BLaER1 treated with 17β-estradiol and CSF1 and Interleukin-3, amounts not matched to agents 10 nM and 100 nM (cell line): ENCODE measurements around the gene ARMC2.

Source experiments
- H3K27ac ChIP-seq, 11 experiments: shearing (Covaris generic); formaldehyde crosslinking; 2 replicates each; pipeline ENCODE4 v1.8.1; 2022
- H3K27me3 ChIP-seq, 11 experiments: shearing (Covaris generic); formaldehyde crosslinking; 2 replicates each; pipeline ENCODE4 v1.8.1; 2022
- H3K36me3 ChIP-seq, 11 experiments: shearing (Covaris generic); formaldehyde crosslinking; 2 replicates each; pipeline ENCODE4 v1.8.1; 2022
- H3K4me1 ChIP-seq, 10 experiments: shearing (Covaris generic); formaldehyde crosslinking; 2 replicates each; pipeline ENCODE4 v1.8.1; 2022
- H3K4me2 ChIP-seq, 11 experiments: shearing (Covaris generic); formaldehyde crosslinking; 2 replicates each; pipeline ENCODE4 v1.8.1; 2022
- H3K4me3 ChIP-seq, 10 experiments: shearing (Covaris generic); formaldehyde crosslinking; 2 replicates each; pipeline ENCODE4 v1.8.1; 2022
- H3K9ac ChIP-seq, 11 experiments: shearing (Covaris generic); formaldehyde crosslinking; 2 replicates each; pipeline ENCODE4 v1.8.1; 2022
- H3K9me3 ChIP-seq, 11 experiments: shearing (Covaris generic); formaldehyde crosslinking; replicated peaks in 1 of 11; 2 replicates each; pipeline ENCODE4 v1.8.1; 2022
- H4K20me1 ChIP-seq, 11 experiments: shearing (Covaris generic); formaldehyde crosslinking; 2 replicates each; pipeline ENCODE4 v1.8.1; 2022
- Cebpa-rat ChIP-seq, 11 experiments: shearing (Covaris generic); IDR thresholded peaks; 2 replicates each; pipeline ENCODE4 v1.8.1; 2022

The ARMC2 gene

DNA sequence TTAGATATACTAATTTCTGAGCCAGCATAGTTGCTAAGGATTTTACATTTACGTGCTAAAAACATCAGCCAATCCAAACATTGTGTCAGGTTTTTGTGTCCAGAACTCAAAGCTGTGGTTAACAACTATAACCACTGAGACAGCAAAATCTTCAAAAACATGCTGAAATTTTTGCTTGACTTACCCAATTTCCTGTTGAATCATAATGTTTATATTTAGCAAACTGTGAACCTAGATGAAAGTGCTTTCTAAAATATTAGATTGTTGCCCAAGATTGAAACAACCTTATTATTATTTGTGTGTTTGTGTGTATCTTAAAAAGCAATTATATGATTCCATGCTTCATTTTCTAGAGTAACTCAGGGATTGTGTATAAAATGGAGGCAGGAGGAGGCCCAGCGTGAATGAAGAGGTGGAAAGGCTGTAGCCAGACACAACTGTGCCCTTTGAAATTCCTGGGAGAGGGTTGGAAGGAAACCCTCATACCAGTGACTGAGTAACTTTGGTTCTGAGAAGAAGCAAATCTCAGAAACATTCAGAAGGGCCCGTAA is 48.0 kb downstream of the ARMC2 start:
- no peaks in the 10 kb centered on the region for H3K9me3 ChIP-seq
- peak in 8 of 11 experiments; percentile 24 to 97 (median 68); a peak in 11 of 22 replicates for TF ChIP-seq Cebpa-rat (IDR thresholded peaks at IDR 0.05)
- peaks cover 27 to 86% (median 70%) of the 10 kb centered on the region in 10 experiments for H3K4me1 ChIP-seq
- H3K4me3 ChIP-seq: no peak overlapping the region
- H4K20me1 ChIP-seq: no peaks in the 10 kb centered on the region
- H3K27ac ChIP-seq: peak overlapping the region; percentile 87 to 100 (median 96)
- no peaks in the 10 kb centered on the region for H3K36me3 ChIP-seq
- H3K27me3 ChIP-seq: no peaks in the 10 kb centered on the region
- H3K9ac ChIP-seq: peak overlapping the region; percentile 70 to 94 (median 79)
- H3K4me2 ChIP-seq: peak overlapping the region; percentile 51 to 92 (median 65); a peak in 21 of 22 replicates

DNA sequence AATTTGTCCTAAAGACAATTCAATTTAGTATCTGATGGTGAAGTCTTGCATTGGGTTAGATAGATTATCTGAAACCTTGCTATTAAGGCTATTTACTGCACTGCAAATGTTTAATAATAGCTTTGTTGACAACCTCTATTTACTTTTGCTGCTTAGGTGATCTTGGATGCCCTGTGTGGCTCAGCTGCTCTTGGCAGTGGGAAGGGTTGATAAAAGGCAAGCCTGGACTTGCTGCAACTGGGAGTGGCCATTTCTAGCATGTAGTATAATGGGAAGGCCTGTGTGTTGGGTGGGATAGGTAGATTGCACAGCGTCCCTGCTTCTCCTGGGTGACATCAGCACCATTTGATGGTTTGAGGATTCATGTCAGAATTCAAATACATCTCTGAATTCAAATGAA is 49.1 kb downstream of the ARMC2 start:
- H3K9ac ChIP-seq: peak overlapping the region in 7 of 11 experiments; percentile 52 to 93 (median 79); a peak in 8 of 22 replicates
- no peaks in the 10 kb centered on the region for H3K36me3 ChIP-seq
- H3K4me3 ChIP-seq: no peak overlapping the region
- TF ChIP-seq Cebpa-rat (IDR thresholded peaks at IDR 0.05): no peak
- H4K20me1 ChIP-seq: no peaks in the 10 kb centered on the region
- H3K27ac ChIP-seq: peak overlapping the region; percentile 87 to 100 (median 96)
- peaks cover 36 to 97% (median 81%) of the 10 kb centered on the region in 10 experiments for H3K4me1 ChIP-seq
- H3K9me3 ChIP-seq: no peaks in the 10 kb centered on the region
- H3K4me2 ChIP-seq: peak overlapping the region in 9 of 11 experiments; percentile 6 to 92 (median 67); a peak in 16 of 22 replicates
- no peaks in the 10 kb centered on the region for H3K27me3 ChIP-seq

DNA sequence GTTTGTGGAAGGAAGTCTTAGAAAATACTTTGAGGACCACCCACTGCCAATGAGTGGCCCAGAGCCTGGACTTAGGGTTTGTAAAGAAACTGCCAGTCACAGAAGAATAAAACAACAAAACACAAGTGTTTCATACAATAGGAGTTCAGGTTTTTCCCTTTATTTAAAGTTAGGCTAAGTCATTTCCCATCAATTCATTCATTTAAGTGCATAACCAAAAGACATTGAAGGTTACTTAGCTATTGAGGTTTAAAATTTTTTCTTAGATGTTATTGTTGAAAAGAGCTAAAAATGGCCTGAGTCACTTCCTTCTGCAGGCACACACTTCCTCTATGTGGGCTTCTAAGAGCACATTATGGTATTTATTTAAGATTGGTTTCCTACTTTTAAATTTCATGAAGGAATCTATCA is 54.2 kb downstream of the ARMC2 start:
- Histone ChIP-seq H3K36me3 (no peaks in the 10 kb centered on the region), H3K4me3 (peak overlapping the region in 2 of 10 experiments; percentile 0 to 25; a peak in 2 of 20 replicates), H3K9me3 (no peaks in the 10 kb centered on the region), H3K27ac (peak overlapping the region; percentile 82 to 98 (median 88); a peak in 21 of 22 replicates), H3K27me3 (no peaks in the 10 kb centered on the region), H3K4me2 (peak overlapping the region; percentile 66 to 85 (median 80)), H4K20me1 (no peaks in the 10 kb centered on the region), H3K9ac (peak overlapping the region; percentile 51 to 78 (median 68); a peak in 21 of 22 replicates), H3K4me1 (peaks cover 31 to 86% (median 71%) of the 10 kb centered on the region in 10 experiments)
- no peak for TF ChIP-seq Cebpa-rat (IDR thresholded peaks at IDR 0.05)

DNA sequence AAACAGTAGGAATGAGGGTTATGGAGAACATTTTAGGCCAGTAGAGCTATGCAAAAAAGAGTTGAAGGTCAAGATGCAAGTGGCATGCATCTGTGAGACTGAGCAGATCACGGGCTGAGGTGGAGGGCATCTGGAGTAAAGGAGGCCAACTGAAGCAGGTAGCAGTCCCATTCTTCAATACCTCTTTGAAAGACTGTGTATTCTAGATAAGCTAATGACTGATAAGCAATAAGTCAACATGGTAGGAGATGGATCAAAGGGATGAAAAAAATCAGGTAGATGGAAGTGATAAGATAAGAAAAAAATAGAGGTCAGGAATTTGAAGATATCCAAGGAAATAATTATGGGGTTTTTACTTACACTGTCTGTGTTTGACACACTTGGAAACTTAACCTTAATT is 55.6 kb downstream of the ARMC2 start:
- H3K4me3 ChIP-seq: no peak overlapping the region
- H3K27me3 ChIP-seq: no peaks in the 10 kb centered on the region
- H4K20me1 ChIP-seq: no peaks in the 10 kb centered on the region
- H3K4me2 ChIP-seq: peak overlapping the region; percentile 26 to 85 (median 69); a peak in 19 of 22 replicates
- H3K36me3 ChIP-seq: no peaks in the 10 kb centered on the region
- no peaks in the 10 kb centered on the region for H3K9me3 ChIP-seq
- peaks cover 30 to 71% (median 57%) of the 10 kb centered on the region in 10 experiments for H3K4me1 ChIP-seq
- TF ChIP-seq Cebpa-rat (IDR thresholded peaks at IDR 0.05): no peak
- H3K9ac ChIP-seq: peak overlapping the region in 2 of 11 experiments; percentile 36 to 41; a peak in 2 of 22 replicates
- peak overlapping the region in 5 of 11 experiments; percentile 88 to 98 (median 94); a peak in 9 of 22 replicates for H3K27ac ChIP-seq

DNA sequence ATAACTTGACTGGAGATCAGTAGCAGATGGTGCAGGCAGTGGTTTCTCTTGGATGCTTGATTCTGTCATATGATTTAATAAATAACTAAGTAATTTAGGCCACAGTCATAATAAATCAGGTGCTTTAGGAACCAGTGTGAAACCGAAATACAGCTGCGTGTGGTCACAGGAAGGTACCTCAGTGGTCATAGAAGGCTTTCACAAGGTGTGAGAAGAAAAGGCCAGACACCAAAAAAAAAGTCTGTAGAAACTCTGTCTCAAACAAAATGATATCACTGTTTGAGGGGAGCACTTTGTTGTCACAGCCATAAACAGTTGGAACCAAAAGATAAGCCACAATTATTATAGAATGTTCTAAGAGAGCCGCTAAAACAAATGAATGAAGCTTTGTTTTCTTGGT is 56.5 kb downstream of the ARMC2 start:
- no peaks in the 10 kb centered on the region for H3K27me3 ChIP-seq
- no peak for TF ChIP-seq Cebpa-rat (IDR thresholded peaks at IDR 0.05)
- H3K9me3 ChIP-seq: no peaks in the 10 kb centered on the region
- peak overlapping the region; percentile 30 to 83 (median 66); a peak in 18 of 22 replicates for H3K4me2 ChIP-seq
- peaks cover 30 to 62% (median 54%) of the 10 kb centered on the region in 10 experiments for H3K4me1 ChIP-seq
- 0 out of 22 replicates have a peak overlapping the region, but pooled peaks of 1 of the 11 experiments have one; percentile 41 for H3K9ac ChIP-seq
- peak overlapping the region in 4 of 11 experiments; percentile 58 to 98 (median 92); a peak in 6 of 22 replicates for H3K27ac ChIP-seq
- no peaks in the 10 kb centered on the region for H4K20me1 ChIP-seq
- no peaks in the 10 kb centered on the region for H3K36me3 ChIP-seq
- H3K4me3 ChIP-seq: no peak overlapping the region

DNA sequence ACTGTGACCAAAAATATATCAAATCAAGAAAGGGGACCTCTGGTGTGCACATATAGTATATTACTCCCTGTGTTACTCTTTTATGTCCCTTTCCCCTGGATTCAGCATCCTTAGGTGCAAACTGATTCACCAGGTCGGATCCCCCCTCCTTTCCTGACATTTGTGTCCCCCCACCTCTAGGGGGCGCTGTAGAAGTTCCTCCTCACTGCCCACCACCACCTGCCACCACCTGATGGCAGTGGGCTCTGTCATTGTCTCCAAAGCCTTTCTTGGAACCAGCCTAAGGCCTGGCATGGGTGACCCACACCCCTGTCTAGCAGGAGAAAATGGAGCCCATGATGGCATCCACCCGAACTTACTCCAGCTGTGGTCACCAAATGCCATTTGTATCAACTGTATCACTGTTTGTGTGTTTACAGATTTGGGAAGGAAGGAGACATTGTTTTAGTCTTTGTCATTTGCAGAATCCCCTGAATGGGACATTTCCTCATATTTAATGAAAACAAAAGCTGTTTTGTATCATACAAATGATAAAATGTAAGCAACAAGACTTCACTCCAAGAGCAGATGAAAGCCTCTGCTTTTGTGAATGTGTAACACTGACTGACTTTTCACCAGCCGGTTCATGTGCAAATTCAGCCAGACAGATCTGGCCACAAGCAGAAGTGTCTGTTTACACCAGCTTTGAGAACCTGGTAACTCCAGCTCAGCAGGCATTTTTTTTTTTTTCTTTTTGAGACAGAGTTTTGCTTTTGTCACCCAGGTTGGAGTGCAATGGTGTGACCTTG is 66.2 kb downstream of the ARMC2 start:
- no peak overlapping the region for H3K9ac ChIP-seq
- H4K20me1 ChIP-seq: no peaks in the 10 kb centered on the region
- H3K36me3 ChIP-seq: no peaks in the 10 kb centered on the region
- peak overlapping the region in 2 of 11 experiments; percentile 1 to 42; a peak in 2 of 22 replicates for H3K4me2 ChIP-seq
- H3K27me3 ChIP-seq: no peaks in the 10 kb centered on the region
- H3K9me3 ChIP-seq: no peaks in the 10 kb centered on the region
- H3K4me3 ChIP-seq: no peak overlapping the region
- peak overlapping the region in 4 of 11 experiments; percentile 4 to 14 (median 11); a peak in 2 of 22 replicates for H3K27ac ChIP-seq
- peaks cover 11 to 17% (median 12%) of the 10 kb centered on the region in 10 experiments for H3K4me1 ChIP-seq
- no peak for TF ChIP-seq Cebpa-rat (IDR thresholded peaks at IDR 0.05)

DNA sequence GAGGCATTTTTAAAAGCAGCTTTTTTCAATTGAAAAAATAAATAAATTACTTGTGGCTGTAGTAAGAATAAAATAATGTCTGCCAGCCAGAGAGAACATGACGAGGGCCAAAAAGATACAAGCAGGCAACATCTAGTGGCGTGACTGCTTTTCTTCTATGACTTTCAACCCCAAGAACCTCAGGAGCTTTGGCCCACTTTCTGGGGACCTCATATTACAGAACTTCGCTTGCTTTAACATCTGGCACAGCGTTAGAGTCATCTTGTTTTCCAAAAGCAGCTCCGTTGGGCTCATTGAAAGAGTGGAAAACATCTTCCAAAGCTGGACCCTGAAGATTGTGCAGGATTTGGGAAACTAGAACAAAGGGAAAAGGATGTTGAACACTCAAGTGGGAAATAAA is 67.0 kb downstream of the ARMC2 start:
- Histone ChIP-seq H3K4me2 (no peak overlapping the region), H3K9me3 (no peaks in the 10 kb centered on the region), H4K20me1 (no peaks in the 10 kb centered on the region), H3K36me3 (no peaks in the 10 kb centered on the region), H3K4me1 (peaks cover 10 to 21% (median 12%) of the 10 kb centered on the region in 10 experiments), H3K9ac (no peak overlapping the region), H3K27me3 (no peaks in the 10 kb centered on the region), H3K4me3 (no peak overlapping the region), H3K27ac (no peak overlapping the region)
- no peak for TF ChIP-seq Cebpa-rat (IDR thresholded peaks at IDR 0.05)

DNA sequence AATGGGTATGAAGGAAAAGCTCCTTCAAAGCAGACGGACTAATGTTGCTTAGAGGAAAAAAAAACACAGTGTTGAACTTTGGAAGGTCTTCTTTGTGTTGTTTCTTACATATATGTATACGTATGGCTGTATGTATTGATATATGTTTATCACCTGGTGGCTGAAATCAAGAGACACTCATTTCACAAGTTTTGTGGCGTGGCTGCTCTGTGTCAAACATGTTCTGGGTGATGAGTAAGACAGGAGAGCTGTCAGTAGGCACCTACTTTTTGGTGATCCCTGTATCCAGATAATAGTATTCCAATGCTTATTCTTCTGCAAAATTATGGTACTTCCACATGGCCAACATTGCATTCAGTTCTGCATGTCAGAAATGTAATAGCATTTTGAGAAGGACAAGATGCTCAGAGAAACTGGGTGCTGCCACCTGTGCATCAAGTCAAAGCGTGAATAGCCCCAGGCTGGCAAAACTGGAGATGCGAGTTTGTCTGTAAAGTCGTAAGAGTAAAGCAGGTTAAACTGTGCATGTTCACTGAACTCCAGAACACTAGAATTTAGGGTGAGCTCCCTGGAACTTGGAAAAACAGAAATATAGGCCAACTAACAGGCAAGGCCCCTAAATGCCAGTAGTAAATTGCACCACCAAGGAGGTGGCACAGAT is 67.9 kb downstream of the ARMC2 start:
- H3K36me3 ChIP-seq: no peaks in the 10 kb centered on the region
- H4K20me1 ChIP-seq: no peaks in the 10 kb centered on the region
- no peak overlapping the region for H3K9ac ChIP-seq
- no peak for TF ChIP-seq Cebpa-rat (IDR thresholded peaks at IDR 0.05)
- peaks cover 12 to 27% (median 14%) of the 10 kb centered on the region in 10 experiments for H3K4me1 ChIP-seq
- no peak overlapping the region for H3K4me2 ChIP-seq
- no peaks in the 10 kb centered on the region for H3K27me3 ChIP-seq
- H3K9me3 ChIP-seq: no peaks in the 10 kb centered on the region
- no peak overlapping the region for H3K27ac ChIP-seq
- H3K4me3 ChIP-seq: no peak overlapping the region
